ENCODE data around the gene FBXW4.

Gene FBXW4

GRCh38 chr10:101578803-101579515 is 116.0 kb downstream of the FBXW4 start:
- no peak for DNase-seq

GRCh38 chr10:101578192-101578591 is 116.8 kb downstream of the FBXW4 start:
- no peak for DNase-seq

GRCh38 chr10:101577121-101577871 is 117.7 kb downstream of the FBXW4 start:
- no peak for DNase-seq

GRCh38 chr10:101576211-101576863 is 118.6 kb downstream of the FBXW4 start:
- DNase-seq: no peak

GRCh38 chr10:101575580-101576210 is 119.3 kb downstream of the FBXW4 start:
- DNase-seq: no peak

GRCh38 chr10:101575091-101575490 is 119.9 kb downstream of the FBXW4 start:
- no peak for DNase-seq

- no peak for DNase-seq
Observed at GRCh38 chr10:101573885-101574753, 120.9 kb downstream of the FBXW4 start.

GRCh38 chr10:101572785-101573184 is 122.2 kb downstream of the FBXW4 start:
- DNase-seq: no peak

GRCh38 chr10:101572126-101572525 is 122.8 kb downstream of the FBXW4 start:
- no peak for DNase-seq

- no peak for DNase-seq
Observed at GRCh38 chr10:101571271-101571925, 123.6 kb downstream of the FBXW4 start.

- DNase-seq: no peak
Observed at GRCh38 chr10:101570428-101571270, 124.3 kb downstream of the FBXW4 start.

- DNase-seq: peak; percentile 77 to 80
Observed at GRCh38 chr10:101569622-101570427, 125.1 kb downstream of the FBXW4 start.

- DNase-seq: no peak
Observed at GRCh38 chr10:101569323-101569621, 125.7 kb downstream of the FBXW4 start.

- no peak for DNase-seq
Observed at GRCh38 chr10:101568054-101568745, 126.8 kb downstream of the FBXW4 start.

GRCh38 chr10:101567165-101568006 is 127.6 kb downstream of the FBXW4 start:
- no peak for DNase-seq

GRCh38 chr10:101566333-101567164 is 128.4 kb downstream of the FBXW4 start:
- no peak for DNase-seq

- no peak for DNase-seq
Observed at GRCh38 chr10:101565936-101566332, 129.0 kb downstream of the FBXW4 start.
